Chondrocyte (in vitro differentiated cells): Measurements from ENCODE around the gene SEZ6. TPM values are rescaled to one million over a fixed set of nuclear protein-coding genes. Genes with fewer than 3 reads are reported as not detected.

Experiments
- DNase-seq: peaks from one replicate; pipeline ENCODE4 v3.0.0; 2021; ENCODE audit warnings: mixed read lengths, low spot score
- H3K27ac Mint-ChIP-seq: one replicate; pipeline ENCODE4 v1.8.0; 2021; ENCODE audit warnings: mild to moderate bottlenecking, moderate library complexity, mixed read lengths; ENCODE audit not compliant: unreplicated experiment
- H3K27me3 Mint-ChIP-seq: 2 replicates; pipeline ENCODE4 v1.8.0; 2021; ENCODE audit warnings: low read depth, mixed read lengths
- H3K36me3 Mint-ChIP-seq: 2 replicates; pipeline ENCODE4 v1.8.0; 2021; ENCODE audit warnings: low read depth, mixed read lengths
- H3K4me1 Mint-ChIP-seq: 2 replicates; pipeline ENCODE4 v1.8.0; 2021; ENCODE audit warnings: low read depth, mild to moderate bottlenecking, mixed read lengths
- H3K4me3 Mint-ChIP-seq: one replicate; pipeline ENCODE4 v1.8.0; 2021; ENCODE audit warnings: mild to moderate bottlenecking, moderate library complexity, mixed read lengths; ENCODE audit not compliant: unreplicated experiment
- H3K9me3 Mint-ChIP-seq: 2 replicates; pipeline ENCODE4 v1.8.0; 2021; ENCODE audit warnings: low read depth, mixed read lengths
- total RNA-seq: library from RNA; stranded (reverse); gene quantifications from 3 replicates; pipeline ENCODE4 v1.2.1, GENCODE V29; 2021
- TF ChIP-seq, protein P1 (sequence below): fragments of 200-600 bp; sonication (generic); IDR thresholded peaks from 2 replicates; pipeline ENCODE4 v1.5.0; 2021; ENCODE audit warnings: antibody characterized with exemption, mild to moderate bottlenecking, moderate library complexity

Gene SEZ6
- total RNA-seq, 1 donor from 2014 or later, result 0.35 TPM

DNA sequence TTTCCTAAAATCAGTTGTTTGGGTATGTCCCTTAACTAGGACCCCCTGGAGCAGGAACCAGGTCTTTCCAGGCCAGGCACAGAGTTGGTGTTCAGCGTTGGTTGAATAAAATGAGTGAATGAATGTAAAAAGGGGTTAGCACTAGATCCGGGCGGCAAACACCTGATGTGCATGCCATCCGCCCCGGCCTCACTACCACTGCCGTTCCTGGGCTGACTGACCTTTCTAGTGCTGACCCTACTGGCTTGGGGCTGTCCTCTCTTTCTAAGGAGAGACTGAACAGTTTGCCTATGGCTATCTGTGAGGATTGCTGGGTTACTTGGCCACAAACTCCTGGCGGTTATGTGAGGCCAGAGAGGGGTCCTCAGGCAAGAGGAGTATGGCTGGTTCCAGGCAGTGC, 44.4 kb downstream of the SEZ6 start:
- Mint-ChIP-seq H3K9me3 (no peaks in the 10 kb centered on the region), H3K27me3 (peaks cover 15% of the 10 kb centered on the region), H3K36me3 (no peaks in the 10 kb centered on the region), H3K4me3 (no peak overlapping the region), H3K27ac (no peak overlapping the region), H3K4me1 (no peaks in the 10 kb centered on the region)
- DNase-seq, result peak; percentile 48
- TF ChIP-seq, protein P1, sequence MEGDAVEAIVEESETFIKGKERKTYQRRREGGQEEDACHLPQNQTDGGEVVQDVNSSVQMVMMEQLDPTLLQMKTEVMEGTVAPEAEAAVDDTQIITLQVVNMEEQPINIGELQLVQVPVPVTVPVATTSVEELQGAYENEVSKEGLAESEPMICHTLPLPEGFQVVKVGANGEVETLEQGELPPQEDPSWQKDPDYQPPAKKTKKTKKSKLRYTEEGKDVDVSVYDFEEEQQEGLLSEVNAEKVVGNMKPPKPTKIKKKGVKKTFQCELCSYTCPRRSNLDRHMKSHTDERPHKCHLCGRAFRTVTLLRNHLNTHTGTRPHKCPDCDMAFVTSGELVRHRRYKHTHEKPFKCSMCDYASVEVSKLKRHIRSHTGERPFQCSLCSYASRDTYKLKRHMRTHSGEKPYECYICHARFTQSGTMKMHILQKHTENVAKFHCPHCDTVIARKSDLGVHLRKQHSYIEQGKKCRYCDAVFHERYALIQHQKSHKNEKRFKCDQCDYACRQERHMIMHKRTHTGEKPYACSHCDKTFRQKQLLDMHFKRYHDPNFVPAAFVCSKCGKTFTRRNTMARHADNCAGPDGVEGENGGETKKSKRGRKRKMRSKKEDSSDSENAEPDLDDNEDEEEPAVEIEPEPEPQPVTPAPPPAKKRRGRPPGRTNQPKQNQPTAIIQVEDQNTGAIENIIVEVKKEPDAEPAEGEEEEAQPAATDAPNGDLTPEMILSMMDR, result no peak

DNA sequence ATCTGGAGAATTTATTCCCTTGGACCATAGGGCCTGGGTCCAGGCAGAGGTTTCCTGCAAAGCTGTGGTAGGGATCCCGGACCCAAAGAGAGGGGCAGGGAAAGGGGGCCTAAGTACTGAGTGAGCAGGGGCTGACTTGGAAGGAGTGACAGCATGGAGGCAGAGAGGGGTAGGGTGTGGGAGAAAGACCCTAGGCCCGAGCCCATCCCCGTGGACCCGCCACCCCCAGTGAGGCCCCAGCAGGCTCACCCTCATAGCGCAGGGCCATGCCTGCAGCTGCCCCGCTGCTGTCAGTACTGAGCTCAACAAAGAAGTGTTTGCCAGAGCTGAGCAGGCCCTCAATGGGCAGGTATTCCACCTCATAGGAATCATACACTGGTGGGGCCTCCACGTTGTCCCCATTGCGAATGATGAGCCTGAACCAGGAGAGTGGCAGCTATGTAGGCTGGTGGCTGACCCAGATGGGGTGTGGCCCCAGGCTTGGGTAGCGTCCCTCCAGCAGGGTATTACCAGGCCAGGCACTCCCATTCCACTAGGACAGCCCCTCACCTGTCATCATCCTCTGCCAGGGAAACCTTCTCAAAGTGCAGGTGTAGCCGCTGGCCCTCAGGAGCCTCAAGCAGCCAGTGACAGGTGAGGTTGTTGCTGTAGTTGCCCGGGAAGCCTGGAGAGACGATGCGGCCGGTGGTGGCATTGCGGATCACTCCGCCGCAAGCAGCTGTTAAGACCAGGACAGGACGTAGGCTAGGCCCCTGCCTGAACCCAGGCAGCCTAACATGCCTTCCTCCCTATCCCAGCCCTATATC, 45.4 kb downstream of the SEZ6 start:
- H3K4me3 Mint-ChIP-seq, result no peak overlapping the region
- H3K4me1 Mint-ChIP-seq, result no peaks in the 10 kb centered on the region
- H3K27me3 Mint-ChIP-seq, result peaks cover 15% of the 10 kb centered on the region
- H3K9me3 Mint-ChIP-seq, result no peaks in the 10 kb centered on the region
- peak; percentile 72 for DNase-seq
- TF ChIP-seq, protein P1, result no peak
- H3K27ac Mint-ChIP-seq, result no peak overlapping the region
- no peaks in the 10 kb centered on the region for H3K36me3 Mint-ChIP-seq

DNA sequence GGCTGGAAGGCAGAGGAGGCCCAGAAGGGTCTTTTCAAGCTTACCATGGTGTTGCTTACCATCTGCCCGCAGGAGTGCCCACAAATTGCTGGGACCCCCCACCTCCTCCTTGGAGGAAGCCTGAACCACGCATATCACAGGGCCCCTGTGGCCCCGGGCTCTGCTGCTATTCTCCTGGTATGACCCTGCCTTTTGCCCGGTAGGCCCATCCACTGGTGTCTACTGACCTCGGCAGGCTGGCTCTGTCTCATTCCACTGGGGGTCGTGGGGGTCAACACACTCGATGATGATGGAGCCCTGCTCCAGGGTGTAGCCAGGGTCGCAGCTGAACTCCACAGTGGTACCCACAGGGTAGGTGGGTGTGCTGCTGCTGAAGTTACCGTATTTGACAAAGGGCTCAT, 46.4 kb downstream of the SEZ6 start:
- Mint-ChIP-seq H3K4me3 (no peak overlapping the region), H3K9me3 (no peaks in the 10 kb centered on the region), H3K4me1 (no peaks in the 10 kb centered on the region), H3K36me3 (no peaks in the 10 kb centered on the region), H3K27ac (no peak overlapping the region), H3K27me3 (peaks cover 15% of the 10 kb centered on the region)
- TF ChIP-seq, protein P1, result no peak
- DNase-seq, result peak; percentile 81

- Mint-ChIP-seq H3K9me3 (no peaks in the 10 kb centered on the region), H3K4me1 (no peaks in the 10 kb centered on the region), H3K27ac (no peak overlapping the region), H3K36me3 (no peaks in the 10 kb centered on the region), H3K27me3 (peaks cover 11% of the 10 kb centered on the region), H3K4me3 (no peak overlapping the region)
- DNase-seq, result peak; percentile 92
- TF ChIP-seq, protein P1, result no peak
These were observed 46.9 kb downstream of the SEZ6 start for GRCh38 chr17:28958820-28959455.

GRCh38 chr17:28957992-28958355, 47.9 kb downstream of the SEZ6 start:
- no peaks in the 10 kb centered on the region for H3K9me3 Mint-ChIP-seq
- peaks cover 4% of the 10 kb centered on the region for H3K4me1 Mint-ChIP-seq
- H3K27me3 Mint-ChIP-seq, result peaks cover 2% of the 10 kb centered on the region
- no peak for DNase-seq
- no peaks in the 10 kb centered on the region for H3K36me3 Mint-ChIP-seq
- no peak overlapping the region for H3K4me3 Mint-ChIP-seq
- no peak overlapping the region for H3K27ac Mint-ChIP-seq
- TF ChIP-seq, protein P1, result no peak
